GM18526 (cell line): ENCODE results near the gene PARD3.

Experiments used
- POLR2A ChIP-seq: IDR thresholded peaks from 3 replicates; pipeline ENCODE4 v1.6.1; 2011; ENCODE audit not compliant: insufficient read length; ENCODE audit errors: extremely low read depth

PARD3 gene

DNA sequence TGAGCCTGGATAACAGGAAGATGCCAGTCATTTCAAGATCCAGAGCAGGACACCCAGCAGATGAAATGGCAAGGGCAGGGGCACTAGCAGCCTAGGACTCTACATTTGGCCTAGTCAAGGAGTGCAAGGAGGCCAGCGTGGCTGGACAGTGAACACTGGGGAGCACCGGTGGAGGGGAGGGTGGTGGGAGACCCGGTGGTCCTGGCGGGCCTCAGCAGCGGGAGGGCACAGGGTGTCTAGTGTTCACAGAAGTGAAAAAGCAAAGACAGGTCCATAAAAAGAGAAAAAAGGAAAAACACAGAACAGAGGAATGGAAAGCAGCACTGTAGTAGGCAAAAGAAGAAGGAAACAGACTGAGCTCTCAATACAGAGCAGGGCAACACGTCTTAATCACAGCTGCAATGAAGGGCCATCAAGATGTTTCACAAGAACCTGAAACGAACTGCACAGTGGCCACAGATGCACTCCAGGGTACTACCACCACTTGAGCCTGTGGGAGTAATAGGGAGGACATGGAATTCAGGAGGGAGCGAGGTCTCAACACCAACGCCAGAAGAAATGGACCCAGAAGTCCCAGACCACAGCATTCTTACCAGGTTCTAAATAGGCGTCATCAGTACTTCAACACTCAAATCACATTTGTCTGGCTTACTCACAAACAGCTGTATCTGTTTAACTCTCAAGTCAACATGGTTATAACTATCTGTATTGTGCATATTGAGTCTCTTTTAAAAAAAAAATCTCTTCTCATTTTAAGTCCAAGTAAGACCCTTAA lies 573.7 kb downstream of the PARD3 start:
- TF ChIP-seq POLR2A: no peak

DNA sequence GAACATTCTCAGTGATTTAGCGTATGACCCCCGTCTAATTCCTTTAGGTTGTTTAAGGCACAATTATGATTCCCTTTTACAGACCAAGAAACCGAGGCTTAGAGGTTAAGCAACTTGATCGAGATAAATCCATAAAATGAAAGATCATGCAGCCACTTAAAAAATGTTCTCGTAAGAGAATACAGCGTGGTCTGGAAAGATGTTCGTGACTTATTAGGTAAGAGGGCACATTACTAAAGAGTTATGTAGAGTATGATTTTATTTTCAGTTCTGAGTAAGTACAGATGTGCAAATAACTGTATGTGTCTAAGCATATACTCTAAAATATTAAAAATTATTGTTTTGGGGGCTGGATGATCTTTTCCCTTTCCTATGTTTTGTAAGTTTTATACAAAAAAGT lies 575.1 kb downstream of the PARD3 start:
- no peak for TF ChIP-seq POLR2A

DNA sequence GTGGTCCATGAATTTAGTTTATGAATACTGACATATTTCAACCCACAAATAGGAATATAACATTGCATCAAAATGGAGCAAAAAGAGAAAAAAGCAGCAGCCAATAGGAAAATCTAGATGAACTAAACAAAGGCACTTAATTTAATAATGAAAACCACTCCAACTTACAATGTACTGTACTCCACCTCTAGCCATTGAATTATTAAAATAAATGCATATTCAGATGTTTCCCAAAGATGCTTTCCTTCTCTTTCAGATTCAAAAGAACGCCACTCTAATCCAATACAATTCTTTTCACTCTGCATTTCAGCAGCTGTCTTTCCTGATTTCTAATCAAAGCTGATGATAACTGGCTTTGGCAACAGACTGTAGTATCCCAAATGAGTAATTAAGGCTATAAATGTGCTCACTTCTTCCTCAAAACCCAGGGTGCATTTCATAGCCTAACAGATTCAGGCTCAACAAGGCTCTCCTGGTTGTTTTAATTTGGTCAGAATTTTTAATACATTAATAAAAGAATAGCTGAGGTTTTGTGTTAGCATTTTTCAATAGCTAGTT lies 577.1 kb downstream of the PARD3 start:
- no peak for TF ChIP-seq POLR2A

DNA sequence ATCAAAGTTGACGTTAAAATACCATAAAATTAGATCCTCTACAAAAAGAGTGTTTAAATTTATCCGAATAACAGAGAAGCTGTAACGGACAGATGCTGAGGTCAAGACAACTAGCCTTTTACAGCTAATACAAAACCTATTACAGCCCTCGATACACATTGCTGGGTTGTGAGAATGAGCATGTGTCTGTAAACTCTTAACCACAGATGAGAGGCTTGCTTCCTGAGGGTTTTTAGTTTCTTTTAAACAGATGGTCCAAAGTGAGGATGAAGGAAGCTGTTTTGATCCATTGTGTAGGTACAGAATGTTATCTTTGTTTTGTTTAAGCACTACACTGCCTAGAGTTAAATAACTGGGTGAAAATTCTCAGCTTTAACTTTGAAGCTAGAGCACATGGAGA lies 578.2 kb downstream of the PARD3 start:
- no peak for TF ChIP-seq POLR2A

DNA sequence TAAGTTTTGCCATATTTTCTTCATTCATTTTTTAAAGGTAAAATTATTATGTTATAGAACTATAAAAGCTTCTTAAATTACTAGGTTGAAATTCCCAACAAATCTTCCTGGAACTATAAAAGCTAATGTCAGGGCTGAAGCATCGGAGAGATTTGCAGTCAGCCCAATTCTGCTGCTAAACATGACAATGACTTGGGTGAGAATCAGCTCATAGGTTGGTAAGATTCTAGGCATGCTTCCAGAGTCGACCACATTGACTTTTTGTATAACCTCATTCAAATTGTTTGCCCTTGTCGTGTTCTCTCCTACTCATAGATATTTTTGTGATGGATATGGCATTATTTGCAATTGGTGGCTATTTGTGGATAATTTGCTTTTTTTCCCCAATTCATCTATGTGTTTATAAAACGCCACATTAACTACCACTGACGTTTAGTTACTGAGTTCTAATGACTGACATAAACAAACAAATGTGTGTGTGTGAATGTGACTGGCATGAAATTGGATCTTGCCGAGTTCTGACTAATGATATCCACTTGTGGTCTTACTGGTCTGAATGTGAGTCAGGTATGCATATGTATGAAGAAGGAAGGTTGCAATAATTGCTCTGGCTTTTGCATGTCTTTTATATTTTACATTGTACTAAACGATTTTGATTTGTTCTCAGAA lies 579.8 kb downstream of the PARD3 start:
- no peak for TF ChIP-seq POLR2A

DNA sequence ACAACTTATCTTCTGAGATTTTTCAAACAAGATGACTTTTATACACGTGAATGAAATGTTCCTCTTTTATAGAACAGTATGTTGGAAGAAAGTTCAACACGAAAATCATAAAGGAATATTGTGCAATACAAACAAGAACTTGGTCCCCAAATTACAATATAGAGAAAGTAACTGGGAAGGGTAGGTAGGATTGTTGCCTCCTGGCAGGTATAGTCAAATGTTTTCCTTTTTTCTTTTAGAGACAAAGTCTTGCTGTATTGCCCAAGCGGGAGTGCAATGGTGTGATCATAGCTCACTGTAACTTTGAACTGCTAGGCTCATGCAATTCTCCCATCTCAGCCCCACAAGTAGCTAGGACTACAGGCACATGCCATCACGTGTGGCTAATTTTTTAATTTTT lies 582.6 kb downstream of the PARD3 start:
- TF ChIP-seq POLR2A: no peak

DNA sequence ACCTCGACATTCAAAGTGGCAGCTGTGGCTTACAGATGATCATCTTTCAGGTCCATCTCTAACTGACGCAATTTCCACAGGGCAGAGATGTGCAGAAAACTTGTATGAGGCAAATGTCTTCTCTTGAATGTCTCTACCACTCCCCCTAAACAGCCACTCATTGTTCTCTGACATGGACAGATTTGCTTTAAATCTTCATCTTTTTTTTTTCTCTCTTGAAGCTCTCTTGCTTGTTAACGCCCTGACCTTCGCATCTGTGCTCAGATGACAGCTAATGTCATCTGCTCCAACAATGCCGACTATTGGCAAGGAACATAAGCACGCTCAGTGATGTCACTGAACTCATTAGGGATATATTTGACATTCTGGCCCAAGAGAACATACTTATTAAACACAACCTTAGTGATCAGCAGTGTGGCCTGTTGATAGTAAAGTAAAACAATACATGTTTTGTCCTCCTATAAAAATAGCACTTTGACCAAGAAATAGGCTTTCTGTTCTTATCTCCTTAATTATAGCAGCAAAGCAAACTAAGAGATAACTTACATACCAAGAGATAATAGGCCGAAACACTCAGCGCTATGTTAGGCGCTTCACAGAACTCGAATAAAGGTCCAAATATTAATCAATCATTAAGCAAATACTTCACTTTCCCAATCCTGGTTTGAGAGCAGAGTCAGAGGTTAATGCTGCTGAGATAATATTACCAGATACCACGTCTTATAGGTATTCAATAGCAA lies 583.5 kb downstream of the PARD3 start:
- TF ChIP-seq POLR2A: no peak

DNA sequence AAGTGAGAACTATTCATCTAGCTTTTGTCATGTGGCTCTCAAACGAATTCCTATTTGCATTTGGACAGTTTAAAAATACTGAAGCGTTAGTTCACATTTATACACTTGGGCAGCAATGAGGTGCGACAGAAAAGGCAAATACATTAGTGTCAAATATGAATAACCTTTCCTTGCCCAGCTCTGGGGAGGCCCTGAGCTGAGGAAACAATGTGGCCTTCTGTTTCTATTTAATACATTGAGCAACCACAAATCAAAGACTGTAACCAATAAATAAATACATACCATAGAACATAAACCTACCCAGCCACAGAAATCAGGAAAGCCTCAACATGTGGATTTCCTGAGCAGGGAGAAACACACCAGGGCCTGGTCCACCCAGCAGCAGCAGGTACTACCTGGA lies 585.2 kb downstream of the PARD3 start:
- TF ChIP-seq POLR2A: no peak

DNA sequence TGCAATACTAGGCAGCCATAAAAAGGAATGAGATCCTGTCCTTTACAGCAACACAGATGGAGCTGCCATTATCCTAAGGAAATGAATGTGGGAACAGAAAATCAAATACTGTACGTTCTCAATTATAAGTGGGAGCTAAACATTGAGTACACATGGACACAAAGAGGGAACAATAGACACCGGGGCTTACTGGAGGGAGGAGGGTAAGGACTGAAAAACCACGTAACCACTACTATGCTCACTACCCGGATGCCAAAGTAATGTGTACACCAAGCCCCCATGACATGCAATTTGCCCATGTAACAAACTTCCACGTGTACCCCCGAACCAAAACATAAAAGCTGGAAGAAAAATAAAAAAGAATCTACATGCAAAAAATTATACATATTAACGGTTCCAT lies 587.0 kb downstream of the PARD3 start:
- TF ChIP-seq POLR2A: no peak

DNA sequence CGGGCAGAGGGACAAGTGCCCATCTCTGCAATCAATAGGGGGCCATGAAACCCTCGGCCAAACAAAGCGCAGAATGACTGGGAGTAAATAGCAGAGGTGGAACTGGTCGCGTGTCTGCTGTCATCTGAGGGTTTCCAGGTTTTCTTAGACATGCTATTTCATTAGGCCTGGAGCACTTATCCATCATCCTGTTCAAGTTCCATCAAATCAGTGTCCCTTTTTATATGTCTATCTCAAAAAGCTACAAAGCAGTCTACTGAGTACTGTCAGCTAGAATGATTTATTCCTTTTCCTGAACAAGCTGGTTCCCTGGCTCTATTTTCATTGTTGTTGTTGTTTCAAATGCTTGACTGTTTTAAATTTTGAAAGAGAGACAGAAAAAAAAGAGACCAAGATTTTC lies 590.5 kb downstream of the PARD3 start:
- TF ChIP-seq POLR2A: no peak

DNA sequence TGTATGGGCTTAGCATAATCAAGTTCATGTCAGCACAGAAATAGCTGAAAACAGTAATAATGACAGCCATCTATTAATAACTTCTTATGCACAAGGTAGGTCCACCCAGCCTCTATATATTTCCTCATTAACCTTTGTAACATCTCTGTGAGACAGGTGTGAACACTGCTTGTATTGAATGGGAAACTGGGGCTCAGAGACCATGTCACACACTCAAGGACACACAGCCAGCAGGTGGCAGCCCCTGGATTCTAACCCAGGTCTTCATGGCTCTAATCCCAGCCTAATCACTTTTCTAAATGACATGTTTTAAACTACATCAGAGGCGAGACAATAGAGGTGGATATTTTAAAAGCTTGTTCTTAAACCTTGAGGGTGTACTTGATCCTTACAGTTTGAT lies 591.4 kb downstream of the PARD3 start:
- no peak for TF ChIP-seq POLR2A

DNA sequence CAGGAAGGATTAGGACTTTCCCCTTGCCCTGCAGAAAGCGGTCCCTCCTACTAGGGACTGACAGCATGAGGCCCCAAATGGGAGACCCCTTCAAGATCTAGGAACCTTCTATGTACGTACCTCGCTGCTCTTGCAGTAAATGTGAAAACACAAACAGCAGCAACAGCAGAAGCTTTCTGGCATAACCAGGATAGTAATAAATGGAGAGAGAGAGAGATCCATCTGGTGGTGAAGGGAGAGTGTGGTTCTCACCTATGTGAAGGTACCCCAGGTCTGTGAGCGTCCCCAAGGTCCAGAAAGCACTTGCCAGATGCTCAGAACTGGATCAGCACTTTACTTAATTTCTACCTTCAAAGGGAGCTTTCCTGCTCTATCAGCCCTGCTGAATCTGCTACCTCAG lies 592.7 kb downstream of the PARD3 start:
- no peak for TF ChIP-seq POLR2A

DNA sequence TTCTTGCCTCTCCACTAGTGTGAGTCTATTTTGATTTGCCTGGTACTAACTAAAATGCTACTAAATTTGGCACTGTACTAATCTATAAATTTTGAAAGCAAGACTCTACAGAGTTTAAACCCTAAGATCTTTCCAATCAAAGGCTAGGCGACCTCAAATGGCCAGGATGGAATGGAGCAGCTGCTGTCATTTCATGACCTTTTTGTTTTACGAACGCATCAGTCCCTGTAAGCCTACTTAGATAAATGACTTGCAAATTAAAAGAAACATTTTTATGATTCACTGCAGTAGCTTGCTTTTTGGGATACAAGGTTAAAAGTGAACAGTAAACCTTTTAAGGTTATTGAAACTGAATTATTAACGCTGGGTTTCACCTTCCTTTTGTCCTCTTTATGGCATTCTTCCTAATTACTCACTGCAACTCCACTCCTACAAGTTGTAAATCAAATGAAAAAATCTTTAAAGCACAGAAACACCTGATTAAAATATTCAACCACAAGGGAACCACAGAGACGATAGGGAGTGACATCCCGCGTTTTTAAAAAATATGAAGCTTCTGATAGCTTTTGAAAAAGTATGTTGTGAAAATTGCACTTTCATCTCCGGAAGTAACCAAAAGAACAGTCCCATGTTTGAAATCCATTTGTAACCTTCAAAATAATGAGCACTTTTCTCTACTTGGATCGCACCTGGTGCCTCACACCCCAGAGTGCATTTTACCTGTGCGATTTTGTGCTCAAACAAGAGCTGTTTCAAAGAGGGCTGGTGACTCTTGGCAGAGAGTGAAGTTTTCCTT lies 595.1 kb downstream of the PARD3 start:
- TF ChIP-seq POLR2A: no peak

DNA sequence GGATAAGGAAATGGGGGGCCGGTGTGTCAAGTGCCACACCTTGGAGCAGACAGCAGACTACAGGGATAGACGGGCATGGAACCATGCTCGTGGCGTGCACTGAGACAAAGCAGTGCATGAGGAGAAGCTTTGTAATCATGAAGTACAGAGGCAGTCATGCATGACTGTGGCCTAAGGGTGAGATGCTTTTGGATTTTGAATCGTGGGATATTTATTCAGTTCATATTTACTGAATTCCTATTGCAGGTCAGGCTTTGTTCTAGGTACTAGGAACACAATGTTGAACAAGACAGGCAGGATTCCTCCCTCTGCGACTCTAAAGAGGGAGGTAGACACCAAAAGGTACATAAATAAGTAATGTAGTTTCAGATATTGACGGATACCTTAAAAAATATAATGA lies 597.6 kb downstream of the PARD3 start:
- no peak for TF ChIP-seq POLR2A

DNA sequence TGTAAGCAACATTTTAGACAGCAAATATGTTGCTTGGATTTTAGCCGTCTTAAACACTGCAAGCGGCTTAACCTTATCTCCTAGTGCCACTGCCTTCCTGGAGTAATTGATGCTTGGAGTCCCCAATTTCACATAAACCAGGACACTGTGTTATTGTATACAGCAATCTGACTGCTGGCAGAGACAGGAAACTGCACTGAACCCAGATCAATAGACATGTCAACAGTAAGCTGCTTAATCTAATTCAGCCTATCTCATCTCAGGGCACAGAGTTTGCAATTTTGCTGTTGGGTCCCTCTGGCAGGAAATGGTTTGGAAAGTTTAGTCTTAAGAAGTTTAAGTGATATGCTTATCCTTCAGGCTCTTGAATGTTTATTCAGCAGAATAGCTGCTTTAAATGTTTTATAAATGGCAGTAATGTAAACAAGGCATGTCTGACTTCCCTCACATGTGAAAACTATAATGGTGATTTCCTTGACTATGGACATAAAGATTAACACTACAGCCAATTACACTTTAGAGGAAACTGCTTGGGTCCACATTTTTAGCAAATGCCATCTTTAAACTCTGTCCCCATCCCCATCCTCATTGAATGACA lies 598.6 kb downstream of the PARD3 start:
- TF ChIP-seq POLR2A: no peak
